CD4-positive, alpha-beta T cell treated with Interleukin-15 for 1 hour (primary cell): ENCODE data around the gene KAZN.

ENCODE experiments used
- DNase-seq: peaks from one replicate; pipeline ENCODE4 v3.0.0-alpha.2; 2020

The KAZN gene

DNA sequence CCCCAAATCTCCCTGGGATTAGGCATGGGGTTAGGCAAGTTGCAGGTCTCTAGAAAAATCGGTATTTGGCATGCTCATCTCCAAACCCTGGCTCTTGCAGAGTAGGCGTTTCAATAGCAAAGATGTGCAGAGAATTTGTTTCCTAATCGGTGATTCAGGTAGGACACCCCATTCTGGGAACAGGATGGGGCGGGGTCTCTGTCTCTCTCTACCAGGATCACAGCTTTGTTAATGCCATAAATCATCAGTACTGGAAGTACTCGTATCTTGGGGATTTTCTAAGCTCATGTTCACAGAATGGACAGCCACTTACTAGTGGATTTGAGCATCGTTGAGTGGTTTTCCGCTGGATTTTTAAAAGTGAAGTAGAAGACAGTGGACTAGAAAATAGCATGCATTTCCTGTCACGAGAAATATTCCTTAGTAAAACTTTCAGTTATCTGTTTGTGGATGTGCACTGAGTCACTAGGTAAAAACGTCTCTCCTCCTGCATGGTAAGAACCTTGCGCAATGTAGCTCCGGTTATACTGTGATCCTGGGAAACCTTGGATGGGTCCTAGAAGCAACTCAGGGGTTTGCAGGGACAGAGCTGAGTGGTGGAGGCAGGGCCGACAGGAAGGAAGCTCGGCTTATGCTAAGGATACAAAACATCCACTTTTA lies 560.2 kb downstream of the KAZN start:
- no peak for DNase-seq

DNA sequence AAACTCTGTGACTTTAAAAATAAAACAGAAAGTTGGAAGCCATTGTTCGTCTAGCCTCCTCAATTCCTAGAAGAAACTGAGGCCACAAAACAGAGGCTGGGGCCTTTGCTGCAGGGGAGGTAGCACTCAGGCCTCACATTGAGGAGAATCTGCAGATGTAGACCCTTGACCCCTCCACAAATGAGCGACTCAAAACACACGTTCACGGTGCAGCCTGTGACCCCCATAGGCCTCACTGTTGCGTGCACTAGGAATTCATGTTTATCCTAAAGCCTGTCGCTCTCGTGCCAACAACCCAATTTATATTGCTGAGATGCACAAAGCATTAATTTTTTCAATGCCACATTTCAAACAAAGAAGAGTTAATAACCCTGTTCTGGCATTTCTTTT lies 560.7 kb downstream of the KAZN start:
- no peak for DNase-seq

DNA sequence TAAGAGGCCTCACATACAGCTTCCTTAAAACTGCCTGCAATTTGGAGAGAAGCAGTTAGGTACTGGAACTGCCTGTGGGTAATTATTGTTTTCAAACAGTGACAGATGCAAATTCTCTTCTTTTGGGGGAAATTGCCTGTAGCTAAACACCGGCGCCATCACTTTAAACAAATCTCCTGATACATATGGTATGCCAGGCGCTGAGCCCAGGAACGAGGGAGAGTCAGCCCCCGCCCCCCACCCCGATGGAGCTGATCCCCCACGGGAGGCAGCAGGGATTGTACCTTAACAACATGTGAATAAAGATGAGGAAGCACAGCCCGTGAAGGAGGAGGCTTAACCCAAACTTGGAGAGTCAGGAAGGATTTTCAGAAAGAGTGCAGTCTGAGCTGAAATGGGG lies 562.1 kb downstream of the KAZN start:
- DNase-seq: no peak

DNA sequence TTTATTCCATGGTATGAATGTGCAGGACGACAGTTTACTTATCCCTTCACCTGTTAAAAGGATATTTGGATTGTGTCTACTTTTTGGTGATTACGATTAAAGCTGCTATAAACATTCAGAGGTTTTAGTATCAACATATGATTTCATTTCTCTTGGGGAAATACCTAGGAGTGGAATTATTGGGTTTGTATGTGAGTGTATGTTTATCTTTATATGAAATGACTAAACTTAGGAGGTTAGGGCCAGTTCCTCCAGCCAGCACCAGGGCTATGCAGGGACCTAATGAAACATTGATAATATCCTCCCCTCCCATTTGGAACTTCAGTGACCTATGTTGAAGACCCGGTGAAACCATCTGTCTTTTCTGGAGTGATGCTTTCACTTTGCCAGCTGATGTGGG lies 568.9 kb downstream of the KAZN start:
- no peak for DNase-seq
